HEK293T (cell line): ENCODE data around the gene SLC22A12.

ENCODE experiments used
- ARNT ChIP-seq: fragments of 450-650 bp; IDR thresholded peaks from 2 replicates; pipeline ENCODE4 v1.6.1; 2017; ENCODE audit warnings: mild to moderate bottlenecking
- BHLHE40 ChIP-seq: fragments of 450-650 bp; IDR thresholded peaks from 2 replicates; pipeline ENCODE4 v1.6.1; 2016; ENCODE audit warnings: mild to moderate bottlenecking, moderate library complexity, borderline replicate concordance
- CTBP1 ChIP-seq: fragments of 450-650 bp; IDR thresholded peaks from 2 replicates; pipeline ENCODE4 v1.6.1; 2016; ENCODE audit warnings: borderline replicate concordance
- ELF4 ChIP-seq: fragments of 450-650 bp; IDR thresholded peaks from 2 replicates; pipeline ENCODE4 v1.6.1; 2017; ENCODE audit warnings: antibody characterized with exemption
- FOXA1 ChIP-seq: fragments of 450-650 bp; IDR thresholded peaks from 2 replicates; pipeline ENCODE4 v1.6.1; 2016; ENCODE audit warnings: mild to moderate bottlenecking
- FOXK2 ChIP-seq: fragments of 450-650 bp; IDR thresholded peaks from 2 replicates; pipeline ENCODE4 v1.6.1; 2016; ENCODE audit warnings: mild to moderate bottlenecking
- FOXM1 ChIP-seq: fragments of 450-650 bp; IDR thresholded peaks from 2 replicates; pipeline ENCODE4 v1.6.1; 2017; ENCODE audit warnings: mild to moderate bottlenecking, borderline replicate concordance
- HDGF ChIP-seq: fragments of 450-650 bp; IDR thresholded peaks from 2 replicates; pipeline ENCODE4 v1.6.1; 2017; ENCODE audit warnings: antibody characterized with exemption, borderline replicate concordance
- L3MBTL2 ChIP-seq: fragments of 450-650 bp; conservative IDR thresholded peaks from 2 replicates; pipeline ENCODE4 v1.6.1; 2016; ENCODE audit warnings: mild to moderate bottlenecking
- NFRKB ChIP-seq: fragments of 450-650 bp; IDR thresholded peaks from 2 replicates; pipeline ENCODE4 v1.6.1; 2016; ENCODE audit warnings: mild to moderate bottlenecking, moderate library complexity
- PKNOX1 ChIP-seq: fragments of 450-650 bp; IDR thresholded peaks from 2 replicates; pipeline ENCODE4 v1.6.1; 2016
- SP1 ChIP-seq: fragments of 450-650 bp; IDR thresholded peaks from 2 replicates; pipeline ENCODE4 v1.6.1; 2017
- SUZ12 ChIP-seq: fragments of 450-650 bp; IDR thresholded peaks from 2 replicates; pipeline ENCODE4 v1.6.1; 2016; ENCODE audit warnings: mild to moderate bottlenecking
- TARDBP ChIP-seq: fragments of 450-650 bp; IDR thresholded peaks from 2 replicates; pipeline ENCODE4 v1.6.1; 2016

- no peak for TF ChIP-seq PKNOX1
- TF ChIP-seq FOXA1, result no peak
- no peak for TF ChIP-seq ARNT
- TF ChIP-seq ELF4, result no peak
- TF ChIP-seq TARDBP, result no peak
- no peak for TF ChIP-seq BHLHE40
- no peak for TF ChIP-seq SUZ12
- no peak for TF ChIP-seq FOXM1
- no peak for TF ChIP-seq SP1
- TF ChIP-seq L3MBTL2, result no peak
- TF ChIP-seq HDGF, result no peak
- no peak for TF ChIP-seq NFRKB
- no peak for TF ChIP-seq FOXK2
- TF ChIP-seq CTBP1, result no peak
Measured at GRCh38 chr11:64613648-64614047, 22.6 kb downstream of the SLC22A12 start.
